GM21381 (cell line): ENCODE data around the gene C4orf51.

ENCODE experiments used
- ATAC-seq: cut with Tn5 transposase; IDR thresholded peaks from one replicate; pipeline ENCODE4 v1.9.1; 2021; ENCODE audit warnings: mild to moderate bottlenecking, moderate library complexity; ENCODE audit not compliant: unreplicated experiment

C4orf51 gene

GRCh38 chr4:145755802-145756201 lies 75.9 kb downstream of the C4orf51 start:
- no peak for ATAC-seq

GRCh38 chr4:145756244-145756643 lies 76.3 kb downstream of the C4orf51 start:
- no peak for ATAC-seq

DNA sequence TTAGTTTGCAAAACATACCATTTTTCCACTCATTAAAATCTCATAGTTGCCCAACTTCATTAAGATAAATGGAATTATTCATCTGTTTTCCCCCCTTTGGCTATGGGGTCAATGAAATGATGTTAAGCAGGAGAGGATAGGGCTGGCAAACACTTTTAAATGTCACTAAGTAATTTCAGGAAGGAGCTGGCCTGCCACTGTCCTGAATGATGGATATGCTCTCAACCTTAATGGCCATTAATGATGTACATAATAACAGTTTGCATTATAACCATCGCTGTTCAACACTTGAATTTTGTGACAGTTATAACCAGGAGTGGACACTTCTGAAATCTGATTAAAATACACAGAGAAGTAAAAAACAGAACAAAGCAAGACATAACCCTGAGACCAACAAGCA lies 77.2 kb downstream of the C4orf51 start:
- no peak for ATAC-seq

- no peak for ATAC-seq
These were observed 80.2 kb downstream of the C4orf51 start for GRCh38 chr4:145760176-145760575.

DNA sequence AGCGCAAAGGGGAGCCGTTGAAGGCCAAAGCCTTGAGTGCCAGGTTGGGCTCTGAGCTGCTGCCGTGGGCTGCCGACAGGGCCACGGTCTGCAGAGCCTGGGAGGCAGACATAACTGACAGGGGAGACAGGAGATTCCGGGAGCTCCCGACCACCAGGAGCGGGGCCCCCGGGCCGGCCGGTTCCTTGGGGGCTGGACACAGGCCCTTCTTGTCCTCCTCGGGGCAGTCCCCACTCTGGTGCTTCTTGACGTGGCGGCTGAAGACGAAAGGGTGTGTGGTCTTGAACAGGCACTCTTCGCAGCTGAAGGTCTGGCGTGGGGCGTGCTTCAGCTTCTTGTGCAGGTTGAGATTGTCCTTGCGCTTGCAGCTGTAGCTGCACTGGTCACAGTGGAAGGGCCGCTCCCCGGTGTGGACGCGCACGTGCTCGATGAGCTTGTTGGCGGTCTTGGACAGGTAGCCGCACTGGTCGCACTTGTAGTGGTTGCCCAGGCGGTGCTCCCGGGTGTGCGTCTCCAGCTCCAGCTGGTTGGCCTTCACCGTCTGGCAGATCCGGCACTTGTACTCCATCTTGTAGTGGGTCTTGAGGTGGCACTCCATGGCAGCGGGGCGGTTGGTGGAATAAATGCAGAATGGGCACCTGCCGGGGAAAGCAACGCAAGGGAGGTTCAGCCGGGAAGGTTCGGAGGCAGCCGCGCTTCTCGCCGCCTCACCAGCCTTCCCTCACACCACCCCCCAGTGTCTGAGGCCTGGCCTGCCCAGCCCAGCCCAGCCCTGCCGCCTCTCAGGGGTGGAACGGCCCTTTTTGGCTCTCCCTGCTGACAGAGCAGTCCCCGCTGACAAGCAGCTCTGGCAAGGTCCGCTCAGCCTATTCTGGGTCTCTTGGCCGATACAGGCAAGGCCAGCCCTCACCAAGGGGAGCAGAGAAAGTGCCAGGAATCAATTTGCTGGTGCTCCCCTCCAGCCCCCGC lies 81.3 kb downstream of the C4orf51 start:
- ATAC-seq, result no peak

DNA sequence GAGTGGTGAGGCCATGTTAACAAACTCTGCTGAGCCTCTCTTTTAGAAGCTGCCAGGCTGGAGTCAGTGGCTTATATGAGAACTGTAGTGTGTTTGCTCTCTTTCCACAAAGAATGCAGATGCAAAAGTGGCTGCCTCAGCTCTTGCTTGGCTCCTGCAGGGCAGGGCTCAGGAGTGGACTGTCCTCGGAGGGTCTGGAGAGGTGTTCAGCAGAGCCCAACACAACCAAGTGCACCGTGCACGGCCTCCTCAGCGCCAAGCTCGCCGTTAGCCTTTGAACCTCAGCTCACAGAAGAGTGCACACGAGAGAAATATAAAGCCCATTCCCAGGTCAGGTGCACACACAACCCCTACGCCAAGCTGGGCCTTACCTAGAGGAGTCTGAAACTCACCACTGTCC lies 82.8 kb downstream of the C4orf51 start:
- ATAC-seq, result no peak

GRCh38 chr4:145763399-145763798 lies 83.5 kb downstream of the C4orf51 start:
- no peak for ATAC-seq

- no peak for ATAC-seq
These were observed 86.3 kb downstream of the C4orf51 start for GRCh38 chr4:145766273-145766672.

DNA sequence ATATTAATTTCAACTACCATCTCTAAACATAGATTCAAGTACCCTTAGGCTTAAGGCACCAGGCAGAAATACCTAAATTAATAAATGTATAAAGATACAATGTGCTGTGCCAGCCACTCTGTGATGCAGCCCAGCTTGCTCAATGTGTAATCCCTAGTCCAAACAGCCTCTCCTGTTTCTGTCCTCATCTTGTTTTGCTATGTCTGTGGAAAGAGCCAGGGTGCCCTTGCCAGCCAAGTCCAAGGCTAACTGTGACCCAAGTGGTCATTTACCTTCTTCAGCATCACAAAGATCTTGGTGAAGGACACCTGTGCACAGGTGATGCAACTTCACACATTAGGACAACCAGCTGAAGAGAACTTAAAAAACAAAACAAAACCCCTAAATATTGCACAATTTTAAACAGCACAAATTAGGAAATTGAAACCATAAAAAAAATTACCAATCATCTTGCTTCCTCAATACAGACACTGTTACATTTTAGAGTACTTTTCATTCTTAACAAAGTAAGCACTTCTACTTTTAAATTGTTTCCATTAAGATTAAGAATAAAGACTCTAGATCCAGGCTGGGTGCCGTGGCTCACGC lies 89.6 kb downstream of the C4orf51 start:
- ATAC-seq, result no peak

DNA sequence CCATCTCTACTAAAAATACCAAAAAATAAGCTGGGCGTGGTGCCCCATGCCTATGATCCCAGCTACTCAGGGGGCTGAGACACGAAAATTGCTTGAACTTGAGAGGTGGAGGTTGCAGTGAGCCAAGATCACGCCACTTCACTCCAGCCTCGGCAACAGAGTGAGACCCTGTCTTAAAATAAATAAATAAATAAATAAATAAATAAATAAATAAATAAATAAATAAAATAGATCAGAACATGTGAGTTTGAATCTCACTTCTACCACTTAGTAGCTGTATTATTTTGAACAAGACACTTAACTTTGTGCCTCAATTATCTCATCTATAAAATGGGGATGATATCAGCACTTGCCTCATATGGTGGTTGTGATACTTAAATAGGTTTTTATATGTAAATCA lies 90.2 kb downstream of the C4orf51 start:
- ATAC-seq, result no peak

- no peak for ATAC-seq
These were observed 92.4 kb downstream of the C4orf51 start for GRCh38 chr4:145772347-145772746.

DNA sequence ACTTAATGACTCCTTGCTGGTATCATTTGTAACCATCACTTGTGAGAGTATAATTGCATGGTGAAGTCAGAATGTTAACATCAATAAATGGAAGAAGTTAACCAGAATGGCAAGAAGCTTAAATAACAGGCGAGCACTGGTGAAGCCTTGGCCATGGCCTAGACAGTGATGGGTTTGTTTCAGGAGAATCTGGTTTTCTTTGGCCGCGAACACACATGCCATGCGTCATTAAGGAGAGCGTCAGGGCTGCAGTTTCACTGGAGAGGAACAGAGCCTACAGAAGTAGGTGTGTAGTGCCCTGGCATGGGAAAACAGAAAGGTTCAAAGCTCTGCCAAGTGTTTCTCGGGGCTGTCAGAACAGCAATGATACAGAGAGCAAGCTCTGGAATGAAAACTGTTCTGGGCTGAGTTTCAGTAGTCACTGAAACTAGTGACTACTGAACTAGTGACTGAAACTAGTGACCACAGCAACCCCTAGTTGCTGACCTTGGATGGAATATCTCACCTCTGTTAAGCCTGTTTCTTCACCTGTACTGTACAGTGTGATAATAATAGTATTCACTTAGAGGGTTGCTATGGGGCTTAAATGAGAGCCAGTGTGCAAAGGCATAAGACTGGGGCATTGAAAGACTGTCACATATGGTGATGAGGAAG lies 93.8 kb downstream of the C4orf51 start:
- peak; percentile 94 for ATAC-seq

- no peak for ATAC-seq
These were observed 94.5 kb downstream of the C4orf51 start for GRCh38 chr4:145774473-145774872.

DNA sequence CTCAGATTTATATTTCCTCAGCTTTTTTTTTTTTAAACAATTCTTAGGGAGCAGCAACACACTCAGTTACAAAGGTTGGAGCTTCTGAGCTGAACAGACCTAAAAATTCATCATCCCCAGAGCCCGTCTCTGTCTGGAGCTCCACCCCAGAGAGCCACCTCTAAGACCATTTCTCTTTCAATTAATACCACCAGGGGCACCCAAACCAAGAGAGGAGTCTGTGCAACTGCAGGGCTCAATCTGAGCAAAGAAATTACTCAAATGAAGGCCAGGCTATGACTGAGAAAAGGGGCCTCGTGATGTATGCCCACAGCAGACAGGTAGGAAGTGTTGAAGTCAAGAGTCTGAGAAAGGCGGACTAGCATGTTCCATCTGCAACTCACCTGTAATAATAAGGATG lies 95.5 kb downstream of the C4orf51 start:
- no peak for ATAC-seq

DNA sequence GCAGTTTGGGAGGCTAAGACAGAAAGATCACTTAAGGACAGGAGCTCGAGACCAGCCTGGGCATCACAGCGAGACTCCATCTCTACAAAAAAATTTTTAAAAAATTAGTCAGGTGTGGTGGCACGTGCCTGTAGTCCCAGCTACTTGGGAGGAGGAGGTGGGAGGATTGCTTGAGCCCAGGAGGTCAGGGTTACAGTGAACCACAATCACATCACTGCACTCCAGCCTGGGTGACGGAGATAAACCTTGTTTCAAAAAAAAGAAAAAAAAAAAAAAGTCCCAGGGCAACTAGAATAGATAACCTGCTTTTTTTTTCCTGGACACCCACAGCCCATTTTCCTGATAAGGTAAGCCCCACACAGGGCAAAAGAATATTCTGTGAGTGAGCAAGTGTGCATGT lies 96.3 kb downstream of the C4orf51 start:
- no peak for ATAC-seq

GRCh38 chr4:145779319-145779801 lies 99.4 kb downstream of the C4orf51 start:
- no peak for ATAC-seq

DNA sequence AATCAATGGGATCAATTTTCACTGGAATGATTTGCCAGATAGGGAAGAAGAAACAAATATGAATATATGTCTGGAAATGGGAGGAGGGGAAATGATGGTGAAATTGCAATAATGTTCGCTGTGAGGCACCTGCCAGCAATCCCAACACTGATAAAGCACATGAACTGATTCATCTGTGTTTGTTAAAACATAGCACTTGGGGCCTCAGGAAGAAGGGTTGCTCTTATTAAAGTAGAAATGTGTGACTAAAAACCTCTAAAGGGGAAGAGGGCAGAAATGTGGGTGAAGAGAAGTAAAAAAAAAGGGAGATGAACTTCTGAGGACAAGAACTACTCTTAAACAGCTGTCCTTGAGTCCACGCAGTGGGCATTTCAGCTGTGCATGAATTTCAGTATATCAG lies 101.4 kb downstream of the C4orf51 start:
- ATAC-seq, result no peak
